Measurements from ENCODE around the gene PPP2R1A. TPM values are rescaled to one million over a fixed set of nuclear protein-coding genes. Genes with fewer than 3 reads are reported as not detected.
"Not testable (repeated sequence)": the region's sequence is repeated elsewhere in the genome, so short reads cannot be mapped to it uniquely, and the experiment has no call there.

Gene PPP2R1A
- total RNA-seq, 1 donor from 2014 or later = 367 TPM

- no peak for TF ChIP-seq CTCF (conservative IDR thresholded peaks at IDR 0.05; ENCODE audit: low read depth, low read length)
- DNase-seq (ENCODE audit: low read depth) = no peak
- no peak overlapping the region for H3K4me3 ChIP-seq (ENCODE audit: low read depth, low read length)
Observed at GRCh38 chr19:52237197-52237596, 47.3 kb downstream of the PPP2R1A start.

GRCh38 chr19:52237771-52238400 lies 48.0 kb downstream of the PPP2R1A start:
- no peak overlapping the region for H3K4me3 ChIP-seq (ENCODE audit: low read depth, low read length)
- DNase-seq (ENCODE audit: low read depth) = peak; percentile 13
- TF ChIP-seq CTCF (conservative IDR thresholded peaks at IDR 0.05; ENCODE audit: low read depth, low read length) = peak; percentile 87

GRCh38 chr19:52244021-52244420 lies 54.2 kb downstream of the PPP2R1A start:
- no peak for TF ChIP-seq CTCF (conservative IDR thresholded peaks at IDR 0.05; ENCODE audit: low read depth, low read length)
- H3K4me3 ChIP-seq (ENCODE audit: low read depth, low read length) = no peak overlapping the region
- no peak for DNase-seq (ENCODE audit: low read depth)

GRCh38 chr19:52248241-52248640 lies 58.4 kb downstream of the PPP2R1A start:
- DNase-seq (ENCODE audit: low read depth) = no peak
- no peak overlapping the region for H3K4me3 ChIP-seq (ENCODE audit: low read depth, low read length)
- TF ChIP-seq CTCF (conservative IDR thresholded peaks at IDR 0.05; ENCODE audit: low read depth, low read length) = peak; percentile 56

GRCh38 chr19:52258426-52258825 lies 68.6 kb downstream of the PPP2R1A start:
- no peak for DNase-seq (ENCODE audit: low read depth)
- no peak overlapping the region for H3K4me3 ChIP-seq (ENCODE audit: low read depth, low read length)
- no peak for TF ChIP-seq CTCF (conservative IDR thresholded peaks at IDR 0.05; ENCODE audit: low read depth, low read length)

- H3K4me3 ChIP-seq (ENCODE audit: low read depth, low read length); DNase-seq (ENCODE audit: low read depth): not testable (repeated sequence)
Observed at GRCh38 chr19:52265556-52265955, 75.7 kb downstream of the PPP2R1A start.

- no peak for TF ChIP-seq CTCF (conservative IDR thresholded peaks at IDR 0.05; ENCODE audit: low read depth, low read length)
- peak within 1 kb of the TSS; percentile 90 for H3K4me3 ChIP-seq (ENCODE audit: low read depth, low read length)
- DNase-seq (ENCODE audit: low read depth) = peak; percentile 55
Observed at GRCh38 chr19:52269338-52270261, 79.7 kb downstream of the PPP2R1A start, which contains the start of gene ZNF766. Gene ZNF766 (plus strand): TSS chr19:52269587. CDS start chr19:52269614, 27 bp downstream.
